GM12875 (cell line): ENCODE data around the gene SLC9A8.

Experiments used
- H3K4me3 ChIP-seq: one replicate; pipeline ENCODE4 v1.5.1; 2011; ENCODE audit warnings: low read depth, low read length, control low read depth
- CTCF ChIP-seq: IDR thresholded peaks from 2 replicates; pipeline ENCODE4 v1.5.1; 2011; ENCODE audit warnings: low read depth, mild to moderate bottlenecking, control low read depth, inconsistent platforms, low read length, moderate library complexity, borderline replicate concordance; ENCODE audit not compliant: insufficient read depth

SLC9A8 gene

GRCh38 chr20:49831022-49831769, 18.6 kb downstream of the SLC9A8 start:
- H3K4me3 ChIP-seq: no peak overlapping the region
- TF ChIP-seq CTCF: no peak

GRCh38 chr20:49831770-49832631, 19.4 kb downstream of the SLC9A8 start:
- no peak overlapping the region for H3K4me3 ChIP-seq
- no peak for TF ChIP-seq CTCF

- H3K4me3 ChIP-seq: no peak overlapping the region
- TF ChIP-seq CTCF: no peak
Measured at GRCh38 chr20:49832632-49833327, 20.2 kb downstream of the SLC9A8 start.

- no peak for TF ChIP-seq CTCF
- H3K4me3 ChIP-seq: no peak overlapping the region
Measured at GRCh38 chr20:49833483-49833882, 20.9 kb downstream of the SLC9A8 start.

GRCh38 chr20:49835031-49835430, 22.4 kb downstream of the SLC9A8 start:
- no peak overlapping the region for H3K4me3 ChIP-seq

GRCh38 chr20:49838546-49838945, 25.9 kb downstream of the SLC9A8 start:
- TF ChIP-seq CTCF: no peak
- H3K4me3 ChIP-seq: no peak overlapping the region

More at GRCh38 chr20:49835031-49835430, 22.4 kb downstream of the SLC9A8 start:
- no peak for TF ChIP-seq CTCF
